Measurements from ENCODE around the gene TPH1.

The TPH1 gene

DNA sequence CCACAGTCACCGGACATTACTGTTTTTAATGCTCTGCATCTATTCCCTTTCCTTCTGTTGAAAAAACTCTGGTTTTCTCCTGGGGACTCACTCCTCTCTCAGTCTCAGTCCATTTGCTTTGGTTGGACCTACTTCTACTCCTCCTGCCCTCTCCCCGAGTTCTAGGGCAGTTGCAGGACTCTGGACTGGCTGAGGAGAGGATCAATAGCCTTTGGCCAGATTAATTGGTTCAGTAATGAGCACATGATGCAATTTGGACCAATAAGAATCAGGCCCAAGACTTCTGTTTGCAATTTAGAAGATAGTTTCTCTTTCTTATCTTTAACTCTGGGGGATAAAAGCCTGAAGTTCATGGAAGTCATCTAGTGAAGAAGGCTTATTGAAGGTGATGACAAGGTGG, 15.3 kb upstream of the TPH1 start:
- no peaks in the 10 kb centered on the region for H3K27me3 Mint-ChIP-seq
- H3K36me3 Mint-ChIP-seq = no peaks in the 10 kb centered on the region
- no peaks in the 10 kb centered on the region for H3K4me1 Mint-ChIP-seq
- H3K9me3 Mint-ChIP-seq = no peaks in the 10 kb centered on the region
- H3K27ac Mint-ChIP-seq = no peak overlapping the region
- no peak for ATAC-seq
- H3K4me3 Mint-ChIP-seq = no peak overlapping the region

DNA sequence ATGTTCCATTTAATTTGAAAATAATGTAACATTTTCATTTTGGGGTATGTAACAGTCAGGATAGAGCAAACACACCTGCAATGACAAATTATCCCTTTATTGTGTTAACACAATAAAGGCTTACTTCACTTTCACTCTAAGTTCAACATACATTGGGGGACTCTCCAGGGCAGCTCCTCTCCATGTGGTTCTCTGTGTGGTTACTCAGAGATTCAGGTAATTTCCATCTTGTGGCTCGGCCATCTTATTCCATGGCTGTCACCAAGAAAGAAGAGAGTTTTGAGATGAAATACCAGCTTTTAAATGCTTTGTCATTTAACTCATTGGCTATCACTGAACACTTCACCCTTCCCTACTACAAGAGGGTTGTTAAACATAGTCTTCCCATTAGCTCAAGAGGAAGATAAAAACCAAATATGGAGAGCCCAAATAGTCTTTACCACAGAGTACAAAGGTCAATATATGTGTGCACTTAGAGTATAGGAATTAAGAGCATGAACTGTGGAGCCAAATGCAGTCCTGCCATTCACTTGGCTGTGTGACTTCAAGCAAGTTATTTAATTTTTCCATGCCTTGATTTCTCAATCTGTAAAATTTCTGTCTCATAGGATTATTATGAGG, 10.6 kb upstream of the TPH1 start:
- ATAC-seq = no peak
- Mint-ChIP-seq H3K27me3 (no peaks in the 10 kb centered on the region), H3K4me3 (no peak overlapping the region), H3K4me1 (no peaks in the 10 kb centered on the region), H3K9me3 (no peaks in the 10 kb centered on the region), H3K27ac (no peak overlapping the region), H3K36me3 (peaks cover 12% of the 10 kb centered on the region)

DNA sequence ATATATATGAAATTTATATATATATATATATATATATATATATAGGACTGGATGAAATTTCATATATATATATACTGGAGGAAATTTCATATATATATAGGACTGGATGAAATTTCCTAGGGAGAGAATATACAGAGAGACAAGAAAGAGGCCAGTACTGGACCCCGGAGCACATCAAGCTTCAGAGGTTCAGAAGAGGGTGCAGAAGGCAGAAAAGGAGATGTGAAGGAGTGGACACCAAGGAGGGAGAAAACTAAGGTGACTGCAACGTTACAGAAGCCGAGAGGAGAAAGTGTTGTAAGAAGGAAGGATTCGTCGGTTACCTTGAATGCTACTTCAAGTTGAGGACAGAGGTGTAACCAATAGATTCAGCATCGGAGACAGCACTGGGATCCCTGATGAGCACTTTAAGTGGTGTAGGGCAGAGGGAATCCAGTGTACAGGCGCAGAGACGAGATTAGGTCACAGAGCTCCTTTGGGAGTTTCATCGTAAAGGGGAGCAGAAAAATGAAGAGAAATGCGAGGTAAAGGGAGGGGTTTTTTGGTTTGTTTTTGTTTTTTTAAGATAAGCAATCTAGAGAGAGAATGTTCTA, 8.5 kb upstream of the TPH1 start:
- no peak overlapping the region for H3K27ac Mint-ChIP-seq
- H3K9me3 Mint-ChIP-seq = no peaks in the 10 kb centered on the region
- H3K27me3 Mint-ChIP-seq = no peaks in the 10 kb centered on the region
- peaks cover 12% of the 10 kb centered on the region for H3K36me3 Mint-ChIP-seq
- H3K4me1 Mint-ChIP-seq = no peaks in the 10 kb centered on the region
- no peak overlapping the region for H3K4me3 Mint-ChIP-seq
- ATAC-seq = no peak

DNA sequence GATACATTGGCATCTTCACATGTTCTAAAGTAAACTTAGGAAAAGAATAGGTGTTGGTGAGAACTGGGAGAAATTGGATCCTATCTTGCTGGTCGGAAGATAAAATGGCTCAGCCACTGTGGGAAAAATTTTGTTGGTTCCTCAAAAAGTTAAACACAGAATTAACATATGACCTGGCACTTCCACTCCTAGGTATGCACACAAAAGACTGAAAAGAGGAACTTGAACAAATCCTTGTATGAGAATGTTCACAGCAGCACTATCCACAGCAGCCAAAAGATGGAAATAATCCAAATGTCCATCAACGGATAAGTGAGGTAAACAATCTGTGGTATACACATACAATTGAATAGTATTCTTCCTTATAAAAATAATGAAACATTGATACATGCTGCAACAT, 4.8 kb upstream of the TPH1 start:
- Mint-ChIP-seq H3K36me3 (peaks cover 27% of the 10 kb centered on the region), H3K4me1 (no peaks in the 10 kb centered on the region), H3K27ac (no peak overlapping the region), H3K27me3 (peaks cover 18% of the 10 kb centered on the region), H3K4me3 (no peak overlapping the region), H3K9me3 (peaks cover 9% of the 10 kb centered on the region)
- no peak for ATAC-seq

DNA sequence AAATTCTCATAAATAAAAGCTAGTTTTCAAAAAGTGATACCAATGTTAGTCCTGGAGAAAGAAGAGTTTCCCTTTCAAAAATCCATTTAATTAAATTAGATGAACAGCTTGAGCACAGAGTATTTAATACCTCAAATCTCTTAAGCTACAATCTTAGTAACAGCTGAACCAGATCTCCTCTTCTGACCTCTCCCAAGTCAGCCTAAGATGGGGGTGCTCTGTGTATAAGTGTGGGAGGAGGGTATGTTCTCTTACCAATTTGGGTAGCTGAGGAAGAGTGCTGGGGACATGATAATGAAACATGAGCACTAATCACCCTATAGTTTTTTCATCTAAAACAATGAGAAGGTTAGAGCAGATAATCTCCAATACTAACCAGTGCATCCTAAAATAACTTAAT, 9.6 kb downstream of the TPH1 start:
- H3K27ac Mint-ChIP-seq = no peak overlapping the region
- no peaks in the 10 kb centered on the region for H3K27me3 Mint-ChIP-seq
- no peaks in the 10 kb centered on the region for H3K4me1 Mint-ChIP-seq
- H3K4me3 Mint-ChIP-seq = no peak overlapping the region
- no peaks in the 10 kb centered on the region for H3K9me3 Mint-ChIP-seq
- ATAC-seq = no peak
- H3K36me3 Mint-ChIP-seq = no peaks in the 10 kb centered on the region

DNA sequence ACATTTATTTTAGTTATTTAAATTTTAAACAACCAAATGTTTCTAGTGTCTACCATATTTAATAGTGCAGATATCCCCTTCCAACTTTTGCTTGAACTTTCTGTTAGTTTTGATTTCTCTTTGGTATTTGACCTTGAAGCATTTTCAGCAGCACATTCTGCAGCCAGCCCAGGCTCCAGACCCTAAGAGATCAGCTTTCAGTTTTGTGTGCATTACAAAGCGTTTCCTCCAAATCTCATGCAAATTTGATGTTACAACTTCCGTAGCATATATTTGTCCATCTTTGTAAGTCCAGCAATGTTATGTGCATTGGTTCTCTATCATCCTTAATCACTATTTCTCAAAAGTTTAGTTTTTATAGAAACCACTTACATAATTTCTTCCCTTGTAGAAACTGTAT, 18.6 kb downstream of the TPH1 start:
- ATAC-seq = no peak
- no peaks in the 10 kb centered on the region for H3K27me3 Mint-ChIP-seq

DNA sequence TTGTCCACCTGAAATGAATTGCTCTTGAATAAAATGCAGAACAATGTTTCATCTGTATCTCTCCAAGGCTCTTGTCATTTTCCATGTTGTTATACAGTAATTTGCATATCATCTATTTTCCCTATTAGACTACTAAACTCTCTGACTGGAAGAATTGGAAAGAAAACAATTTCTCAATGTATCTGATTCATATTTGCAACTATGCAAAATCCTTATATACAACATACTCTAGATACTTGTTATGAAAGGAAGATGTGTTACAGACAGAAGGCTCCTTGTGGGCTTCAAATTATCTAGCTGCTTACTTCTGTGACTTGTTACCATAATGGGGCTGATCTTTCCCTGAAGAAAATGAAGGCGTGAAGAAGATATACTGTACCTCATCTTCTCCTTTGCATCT, 23.6 kb downstream of the TPH1 start:
- ATAC-seq = no peak
- H3K4me1 Mint-ChIP-seq = no peaks in the 10 kb centered on the region
- H3K36me3 Mint-ChIP-seq = no peaks in the 10 kb centered on the region
- no peaks in the 10 kb centered on the region for H3K9me3 Mint-ChIP-seq
- H3K27ac Mint-ChIP-seq = no peak overlapping the region
- no peaks in the 10 kb centered on the region for H3K27me3 Mint-ChIP-seq
- no peak overlapping the region for H3K4me3 Mint-ChIP-seq

More for the DNA sequence above, 18.6 kb downstream of the TPH1 start:
- no peaks in the 10 kb centered on the region for H3K9me3 Mint-ChIP-seq
- no peak overlapping the region for H3K27ac Mint-ChIP-seq
- H3K36me3 Mint-ChIP-seq = no peaks in the 10 kb centered on the region
- no peaks in the 10 kb centered on the region for H3K4me1 Mint-ChIP-seq
- no peak overlapping the region for H3K4me3 Mint-ChIP-seq

DNA sequence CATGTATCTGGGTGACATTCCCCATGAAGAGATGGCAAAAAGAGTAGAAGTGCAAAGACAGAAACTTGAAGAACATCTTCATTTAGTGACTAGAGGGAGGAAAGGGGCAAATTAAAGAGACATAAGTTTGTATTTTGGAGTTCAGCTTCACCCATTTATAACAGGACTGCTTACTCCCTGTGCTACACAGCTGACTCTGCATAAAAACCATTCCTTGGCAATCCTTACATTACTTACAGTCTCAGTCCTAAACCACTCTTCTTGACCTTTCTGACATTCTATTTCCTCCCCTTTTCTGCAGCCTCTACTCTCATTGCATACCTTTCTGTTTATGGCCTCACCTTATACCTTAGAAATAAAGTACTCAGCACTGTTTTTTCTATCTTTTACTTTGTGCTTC, 26.4 kb downstream of the TPH1 start:
- ATAC-seq = no peak

DNA sequence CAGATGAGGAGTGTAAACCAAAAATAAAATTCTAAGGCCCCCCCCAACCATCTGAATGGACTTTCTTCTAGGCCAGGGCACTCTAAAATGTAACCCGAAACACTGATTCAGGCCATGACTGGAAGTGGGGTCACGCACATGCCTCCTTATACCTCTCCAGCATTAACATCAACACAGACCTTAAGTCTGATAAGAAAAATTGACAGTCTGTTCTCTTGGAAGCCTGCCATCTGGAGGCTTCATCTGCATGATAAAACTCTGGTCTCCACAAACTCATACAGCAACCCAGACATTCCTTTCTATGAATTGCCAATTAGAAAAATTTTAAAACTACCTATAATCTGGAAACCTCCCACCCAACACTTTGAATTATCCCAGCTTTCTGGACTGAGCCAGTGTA, 29.3 kb downstream of the TPH1 start:
- Mint-ChIP-seq H3K27ac (no peak overlapping the region), H3K4me3 (no peak overlapping the region), H3K27me3 (no peaks in the 10 kb centered on the region), H3K4me1 (peaks cover 24% of the 10 kb centered on the region), H3K9me3 (no peaks in the 10 kb centered on the region), H3K36me3 (no peaks in the 10 kb centered on the region)
- ATAC-seq = no peak

More for the DNA sequence above, 26.4 kb downstream of the TPH1 start:
- H3K27me3 Mint-ChIP-seq = no peaks in the 10 kb centered on the region
- no peak overlapping the region for H3K4me3 Mint-ChIP-seq
- peaks cover 6% of the 10 kb centered on the region for H3K4me1 Mint-ChIP-seq
- H3K27ac Mint-ChIP-seq = no peak overlapping the region
- H3K36me3 Mint-ChIP-seq = no peaks in the 10 kb centered on the region
- H3K9me3 Mint-ChIP-seq = no peaks in the 10 kb centered on the region

DNA sequence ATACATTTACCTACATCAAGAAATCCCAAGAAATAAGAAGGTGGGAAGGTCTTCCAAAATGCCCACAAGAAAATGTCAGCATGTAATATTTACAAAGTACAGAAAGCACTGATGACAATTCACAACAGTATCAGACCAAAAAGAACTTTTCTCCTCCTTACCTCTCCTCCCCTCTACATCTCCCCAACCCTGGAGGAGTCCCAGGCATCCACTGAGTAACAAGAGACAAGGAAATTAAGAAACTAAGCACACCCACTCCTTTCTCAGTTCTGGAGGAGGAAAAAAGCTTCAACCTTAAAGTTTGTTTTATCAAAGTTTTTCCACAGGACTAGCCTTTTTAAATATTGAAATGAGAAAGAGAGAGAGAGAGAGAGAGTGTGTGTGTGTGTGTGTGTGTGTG, 31.2 kb downstream of the TPH1 start:
- Mint-ChIP-seq H3K36me3 (no peaks in the 10 kb centered on the region), H3K4me3 (peak overlapping the region; percentile 19), H3K9me3 (no peaks in the 10 kb centered on the region), H3K4me1 (peaks cover 41% of the 10 kb centered on the region), H3K27ac (peak overlapping the region; percentile 25), H3K27me3 (no peaks in the 10 kb centered on the region)
- ATAC-seq = no peak

DNA sequence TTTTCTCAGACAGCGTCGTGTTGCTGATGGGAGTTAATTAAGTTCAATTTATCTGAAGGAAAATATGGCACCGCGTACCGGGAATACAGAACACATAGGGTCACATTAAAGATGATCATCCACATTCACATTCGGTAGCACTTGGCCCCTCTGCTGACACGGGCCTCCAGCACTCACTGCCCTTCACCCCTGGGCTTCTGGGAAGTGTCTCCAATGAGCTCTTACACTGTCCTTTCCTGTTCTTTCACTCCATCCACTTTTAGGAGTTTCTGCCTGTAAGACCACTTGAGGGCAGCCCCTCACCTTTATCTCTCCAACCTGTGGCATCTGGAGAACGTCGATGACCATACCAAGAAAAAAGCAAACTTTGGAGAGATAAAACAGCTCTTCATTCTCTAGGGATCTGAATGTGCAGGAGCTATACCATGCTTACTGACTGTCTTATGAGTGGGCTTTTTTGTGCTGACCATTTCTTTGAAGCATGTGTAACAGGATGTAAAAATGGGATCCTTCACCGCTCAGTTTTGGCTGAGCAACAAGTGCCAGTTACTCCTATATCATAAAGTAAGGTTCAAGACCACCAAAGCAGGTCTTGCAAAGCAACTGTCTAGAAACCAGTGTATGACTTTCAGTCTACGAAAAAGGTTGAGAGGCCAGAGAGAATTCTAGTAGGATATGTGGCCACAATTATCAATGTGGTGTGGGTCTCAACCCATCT, 32.1 kb downstream of the TPH1 start:
- Mint-ChIP-seq H3K27ac (peak overlapping the region; percentile 90), H3K4me3 (peak overlapping the region; percentile 99), H3K9me3 (no peaks in the 10 kb centered on the region), H3K27me3 (no peaks in the 10 kb centered on the region), H3K36me3 (no peaks in the 10 kb centered on the region), H3K4me1 (peaks cover 41% of the 10 kb centered on the region)
- no peak for ATAC-seq

DNA sequence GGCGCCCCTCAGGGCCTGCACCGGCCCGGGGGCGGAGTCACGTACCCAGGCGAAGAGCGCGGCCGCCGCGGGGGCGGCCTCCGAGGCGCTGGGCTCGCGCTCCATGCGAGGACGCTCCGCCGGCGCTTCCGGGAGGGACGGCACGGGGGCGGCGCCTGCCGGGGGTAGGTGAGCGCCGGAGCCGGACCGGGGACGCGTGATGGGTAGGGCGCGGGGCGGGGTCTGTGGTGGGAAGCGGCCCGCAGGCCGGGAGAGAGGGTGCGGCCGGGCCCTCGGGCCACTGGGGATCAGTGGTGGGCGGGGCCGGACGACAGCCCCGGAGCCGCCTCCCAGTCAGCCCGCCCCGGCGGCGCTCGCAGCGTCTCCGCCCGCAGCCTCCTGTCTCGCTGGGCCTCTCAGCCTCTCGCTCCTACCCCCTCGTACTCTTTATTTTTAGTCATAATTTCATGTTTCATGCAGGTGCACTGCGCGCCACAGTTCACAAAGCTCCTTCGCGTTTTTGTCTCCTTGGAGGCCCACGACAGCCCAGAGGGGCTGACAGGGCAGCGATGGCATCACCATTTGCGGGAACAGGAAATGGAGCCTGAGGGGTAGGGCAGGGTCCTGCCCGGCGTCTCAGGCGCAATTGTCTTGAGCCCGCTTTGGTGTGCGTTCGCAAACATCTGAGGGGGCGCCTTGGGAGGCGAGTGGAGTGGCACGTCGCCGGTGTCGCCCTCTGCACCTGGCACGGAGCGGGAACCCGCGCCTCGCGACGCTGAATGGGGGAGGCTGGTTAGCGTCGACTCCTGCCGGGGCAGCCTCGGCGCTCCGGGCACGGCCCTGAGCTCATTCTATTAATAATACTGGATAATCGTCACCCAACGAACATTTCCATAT, 32.9 kb downstream of the TPH1 start, which contains the start of gene SERGEF:
SERGEF (minus strand) TSS at position 142 of the 876 bp plus-strand sequence; CDS start at position 105, 37 bp downstream.
- H3K27ac Mint-ChIP-seq = peak within 1 kb of the TSS; percentile 90
- ATAC-seq = peak; percentile 98
- H3K36me3 Mint-ChIP-seq = no peaks in the 10 kb centered on the region
- peak within 1 kb of the TSS; percentile 99 for H3K4me3 Mint-ChIP-seq
- H3K27me3 Mint-ChIP-seq = no peaks in the 10 kb centered on the region
- H3K9me3 Mint-ChIP-seq = no peaks in the 10 kb centered on the region
- H3K4me1 Mint-ChIP-seq = peaks cover 41% of the 10 kb centered on the region

DNA sequence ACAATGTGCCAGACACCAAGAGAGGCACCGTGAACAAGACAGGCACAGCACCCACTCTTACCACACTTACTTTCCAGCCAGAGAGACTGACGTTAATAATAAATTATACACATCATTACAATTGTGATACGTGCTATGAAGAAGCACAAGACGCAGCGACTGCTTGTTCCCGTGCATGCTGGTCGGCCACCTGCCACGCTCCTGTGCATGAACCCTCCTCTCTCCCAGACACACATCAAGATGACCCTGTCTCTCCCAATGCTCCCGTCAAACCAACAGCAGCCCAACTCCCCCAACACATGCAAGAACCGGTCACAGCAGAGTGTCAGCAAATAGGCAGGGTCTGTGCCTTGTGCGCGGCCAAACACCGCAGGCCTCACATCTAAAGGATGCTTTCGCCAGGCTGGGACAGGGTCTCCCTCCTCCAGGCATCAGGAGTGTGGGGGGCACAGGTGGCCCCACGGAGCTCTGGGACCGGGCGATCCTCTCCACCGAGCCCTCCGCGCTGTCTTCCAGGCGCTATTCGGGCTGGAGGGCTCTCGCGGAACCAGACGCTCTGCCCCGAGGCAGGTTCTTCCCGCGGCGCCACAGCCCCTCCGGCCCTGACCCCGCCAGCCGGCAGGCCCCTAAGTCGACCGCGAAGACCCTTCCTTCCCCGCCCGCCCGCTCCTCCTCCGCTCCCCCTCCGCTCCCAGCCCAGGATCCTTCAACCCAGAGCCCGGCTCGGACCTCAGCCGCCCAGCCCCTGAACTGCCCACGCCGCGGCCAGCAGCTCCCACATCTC, 33.8 kb downstream of the TPH1 start:
- H3K27ac Mint-ChIP-seq = peak overlapping the region; percentile 90
- peak; percentile 2 for ATAC-seq

DNA sequence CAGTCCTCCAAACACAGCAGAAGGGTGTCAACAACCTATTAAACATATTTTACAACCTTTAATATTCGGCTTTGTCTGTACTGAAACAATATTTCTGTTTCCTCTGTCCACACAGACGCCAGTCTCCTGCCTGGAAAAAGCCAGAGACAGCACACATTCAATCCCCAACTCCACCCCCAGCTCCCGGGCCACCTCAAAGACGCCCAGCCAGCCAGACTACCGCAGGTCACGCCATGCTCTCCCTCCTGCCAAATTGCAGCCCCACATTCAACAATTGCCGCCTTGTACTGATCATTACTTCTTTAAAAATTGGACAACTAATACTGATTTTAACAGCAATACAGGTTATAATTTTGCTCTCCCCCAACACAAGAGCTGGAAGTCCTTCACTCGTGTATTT, 34.4 kb downstream of the TPH1 start:
- Mint-ChIP-seq H3K4me3 (peak overlapping the region; percentile 99), H3K9me3 (no peaks in the 10 kb centered on the region), H3K27ac (peak overlapping the region; percentile 90), H3K27me3 (no peaks in the 10 kb centered on the region), H3K36me3 (peaks cover 2% of the 10 kb centered on the region), H3K4me1 (peaks cover 41% of the 10 kb centered on the region)
- no peak for ATAC-seq

More for the DNA sequence above, 33.8 kb downstream of the TPH1 start:
- H3K9me3 Mint-ChIP-seq = no peaks in the 10 kb centered on the region
- peaks cover 41% of the 10 kb centered on the region for H3K4me1 Mint-ChIP-seq
- H3K36me3 Mint-ChIP-seq = no peaks in the 10 kb centered on the region
- H3K27me3 Mint-ChIP-seq = no peaks in the 10 kb centered on the region
- peak overlapping the region; percentile 99 for H3K4me3 Mint-ChIP-seq
